GM19035 (cell line): ENCODE data around the gene FALEC.
"Not testable (repeated sequence)": the region's sequence is repeated elsewhere in the genome, so short reads cannot be mapped to it uniquely, and the experiment has no call there.

Experiments used
- ATAC-seq: cut with Tn5 transposase; IDR thresholded peaks from one replicate; pipeline ENCODE4 v1.9.1; 2021; ENCODE audit not compliant: unreplicated experiment

FALEC gene

DNA sequence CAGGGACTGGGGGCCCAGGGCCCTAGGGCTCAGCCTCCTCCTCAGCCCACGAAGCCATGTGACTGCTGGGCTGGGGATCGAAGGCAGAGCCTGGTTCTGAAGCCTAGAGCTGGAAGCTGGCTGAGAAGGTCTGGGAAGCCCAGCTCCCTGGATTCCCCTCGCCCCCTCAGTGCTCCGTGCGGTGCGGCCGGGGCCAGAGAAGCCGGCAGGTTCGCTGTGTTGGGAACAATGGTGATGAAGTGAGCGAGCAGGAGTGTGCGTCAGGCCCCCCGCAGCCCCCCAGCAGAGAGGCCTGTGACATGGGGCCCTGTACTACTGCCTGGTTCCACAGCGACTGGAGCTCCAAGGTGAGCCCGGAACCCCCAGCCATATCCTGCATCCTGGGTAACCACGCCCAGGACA lies 42.8 kb downstream of the FALEC start:
- no peak for ATAC-seq

DNA sequence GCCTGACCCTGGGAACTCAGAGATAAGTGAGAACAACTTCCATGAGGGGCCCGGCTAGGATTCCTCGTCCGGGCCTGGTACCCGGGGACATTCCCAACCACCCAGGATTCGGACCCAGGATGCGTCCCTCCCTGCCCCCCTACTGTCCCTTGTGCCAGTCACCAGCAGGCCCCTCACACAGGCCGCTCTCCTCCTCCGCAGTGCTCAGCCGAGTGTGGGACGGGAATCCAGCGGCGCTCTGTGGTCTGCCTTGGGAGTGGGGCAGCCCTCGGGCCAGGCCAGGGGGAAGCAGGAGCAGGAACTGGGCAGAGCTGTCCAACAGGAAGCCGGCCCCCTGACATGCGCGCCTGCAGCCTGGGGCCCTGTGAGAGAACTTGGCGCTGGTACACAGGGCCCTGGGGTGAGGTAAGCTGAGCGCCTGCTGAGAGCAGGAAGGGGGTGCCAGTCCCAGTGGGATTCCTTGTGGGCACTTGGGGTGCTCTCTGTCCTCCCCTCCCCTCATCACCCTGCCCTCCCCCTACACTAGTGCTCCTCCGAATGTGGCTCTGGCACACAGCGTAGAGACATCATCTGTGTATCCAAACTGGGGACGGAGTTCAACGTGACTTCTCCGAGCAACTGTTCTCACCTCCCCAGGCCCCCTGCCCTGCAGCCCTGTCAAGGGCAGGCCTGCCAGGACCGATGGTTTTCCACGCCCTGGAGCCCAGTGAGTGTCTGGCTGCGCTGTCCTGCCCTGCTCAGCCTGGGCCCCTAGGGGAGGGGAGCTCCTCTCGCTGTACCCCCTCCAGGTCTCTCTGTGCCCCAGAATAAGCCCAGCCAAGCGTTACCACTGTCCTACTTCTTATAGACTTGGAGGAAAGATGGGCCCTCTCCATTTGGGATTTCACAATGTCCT lies 43.5 kb downstream of the FALEC start:
- no peak for ATAC-seq

DNA sequence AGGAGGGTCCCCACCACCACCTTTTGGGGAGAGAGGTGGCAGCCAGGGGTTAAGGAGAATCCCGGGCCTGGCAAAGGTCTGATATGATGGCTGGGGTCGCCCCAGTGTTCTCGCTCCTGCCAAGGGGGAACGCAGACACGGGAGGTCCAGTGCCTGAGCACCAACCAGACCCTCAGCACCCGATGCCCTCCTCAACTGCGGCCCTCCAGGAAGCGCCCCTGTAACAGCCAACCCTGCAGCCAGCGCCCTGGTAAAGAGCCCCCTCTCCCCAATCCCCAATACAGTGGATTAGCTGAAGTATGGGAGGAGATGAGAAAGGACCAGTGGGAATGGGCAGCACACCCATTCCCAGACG lies 44.1 kb downstream of the FALEC start:
- no peak for ATAC-seq

DNA sequence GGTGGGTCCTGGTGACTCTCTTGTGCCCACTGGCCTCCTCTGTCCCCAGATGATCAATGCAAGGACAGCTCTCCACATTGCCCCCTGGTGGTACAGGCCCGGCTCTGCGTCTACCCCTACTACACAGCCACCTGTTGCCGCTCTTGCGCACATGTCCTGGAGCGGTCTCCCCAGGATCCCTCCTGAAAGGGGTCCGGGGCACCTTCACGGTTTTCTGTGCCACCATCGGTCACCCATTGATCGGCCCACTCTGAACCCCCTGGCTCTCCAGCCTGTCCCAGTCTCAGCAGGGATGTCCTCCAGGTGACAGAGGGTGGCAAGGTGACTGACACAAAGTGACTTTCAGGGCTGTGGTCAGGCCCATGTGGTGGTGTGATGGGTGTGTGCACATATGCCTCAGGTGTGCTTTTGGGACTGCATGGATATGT lies 44.5 kb downstream of the FALEC start:
- no peak for ATAC-seq

DNA sequence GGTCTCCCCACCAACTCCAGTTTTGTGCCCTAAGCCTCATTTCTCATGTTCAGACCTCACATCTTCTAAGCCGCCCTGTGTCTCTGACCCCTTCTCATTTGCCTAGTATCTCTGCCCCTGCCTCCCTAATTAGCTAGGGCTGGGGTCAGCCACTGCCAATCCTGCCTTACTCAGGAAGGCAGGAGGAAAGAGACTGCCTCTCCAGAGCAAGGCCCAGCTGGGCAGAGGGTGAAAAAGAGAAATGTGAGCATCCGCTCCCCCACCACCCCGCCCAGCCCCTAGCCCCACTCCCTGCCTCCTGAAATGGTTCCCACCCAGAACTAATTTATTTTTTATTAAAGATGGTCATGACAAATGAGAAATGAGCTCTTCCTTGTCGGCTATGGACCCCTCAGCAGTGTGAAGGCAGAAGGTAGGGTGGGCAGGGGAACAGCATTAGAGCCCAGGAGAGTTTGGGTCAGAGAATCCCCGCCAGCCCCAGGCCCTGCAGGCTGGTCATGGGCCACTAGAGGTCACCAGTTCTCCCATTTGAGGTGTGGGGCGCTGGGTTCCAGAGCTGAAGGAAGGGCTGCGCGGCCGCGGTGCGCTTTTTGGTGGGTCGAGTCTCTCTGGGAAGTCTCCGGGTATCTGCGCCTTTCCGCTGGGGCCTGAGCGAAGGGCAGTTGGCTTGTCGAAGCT lies 45.2 kb downstream of the FALEC start:
- ATAC-seq, result no peak

DNA sequence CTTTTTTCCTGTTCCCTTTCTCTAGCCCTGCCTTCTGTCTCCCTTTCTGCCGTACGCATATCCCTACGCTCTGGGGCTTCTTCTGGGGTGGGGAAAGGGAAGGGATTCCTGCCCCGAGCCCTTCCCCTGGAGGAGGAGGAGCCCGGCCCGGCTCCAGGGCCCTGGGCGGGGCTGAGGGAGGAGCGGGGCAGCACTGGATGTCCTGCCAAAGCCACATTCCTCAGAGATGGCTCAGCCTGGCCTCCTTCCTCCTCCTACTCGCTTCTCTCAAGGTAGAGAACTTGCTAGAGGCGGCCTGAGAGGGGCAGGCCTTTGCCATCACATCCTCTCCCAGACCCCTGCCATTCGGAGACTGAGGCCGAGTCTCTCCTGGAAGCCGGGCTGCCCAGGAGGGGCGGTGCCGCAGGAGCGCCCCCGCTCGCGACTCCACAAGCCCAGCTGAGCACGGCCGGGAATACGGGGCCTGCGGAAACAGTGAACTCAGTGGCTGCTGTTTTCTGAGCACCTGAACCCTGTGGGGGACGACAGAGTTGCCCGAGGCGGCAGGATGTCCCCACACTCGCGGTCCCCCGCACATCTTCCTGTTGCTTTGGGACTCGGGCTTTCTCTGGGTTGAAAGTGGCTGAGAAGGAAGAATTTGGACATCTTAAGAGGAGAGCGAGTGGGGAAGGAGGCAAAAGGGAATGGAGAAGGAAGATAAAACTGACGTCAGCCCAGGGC lies 45.9 kb downstream of the FALEC start:
- no peak for ATAC-seq

DNA sequence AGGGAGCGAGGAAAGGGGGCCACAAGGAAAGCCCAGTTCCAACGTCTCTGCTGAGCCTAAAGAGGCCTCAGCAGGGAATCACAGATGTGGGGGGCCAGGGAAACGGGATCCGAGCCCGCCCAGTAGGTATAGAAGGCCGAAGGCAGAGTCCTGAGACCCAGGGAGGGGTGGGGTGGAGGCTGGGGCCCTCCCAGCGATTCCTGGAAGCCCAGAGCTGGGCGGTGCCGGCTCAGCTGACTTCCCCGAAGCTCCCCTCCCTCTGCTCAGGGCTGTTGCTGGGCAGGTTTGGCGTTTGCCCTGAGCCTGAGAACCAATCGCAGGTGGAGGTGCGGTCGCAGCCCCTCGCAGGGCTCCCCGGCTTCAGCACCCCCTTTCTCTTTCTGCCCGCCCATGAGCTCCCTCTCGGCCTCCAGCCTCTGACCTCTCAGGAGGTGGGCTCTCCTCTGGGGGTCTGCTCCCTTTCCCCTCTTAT lies 46.5 kb downstream of the FALEC start:
- ATAC-seq, result peak; percentile 40

DNA sequence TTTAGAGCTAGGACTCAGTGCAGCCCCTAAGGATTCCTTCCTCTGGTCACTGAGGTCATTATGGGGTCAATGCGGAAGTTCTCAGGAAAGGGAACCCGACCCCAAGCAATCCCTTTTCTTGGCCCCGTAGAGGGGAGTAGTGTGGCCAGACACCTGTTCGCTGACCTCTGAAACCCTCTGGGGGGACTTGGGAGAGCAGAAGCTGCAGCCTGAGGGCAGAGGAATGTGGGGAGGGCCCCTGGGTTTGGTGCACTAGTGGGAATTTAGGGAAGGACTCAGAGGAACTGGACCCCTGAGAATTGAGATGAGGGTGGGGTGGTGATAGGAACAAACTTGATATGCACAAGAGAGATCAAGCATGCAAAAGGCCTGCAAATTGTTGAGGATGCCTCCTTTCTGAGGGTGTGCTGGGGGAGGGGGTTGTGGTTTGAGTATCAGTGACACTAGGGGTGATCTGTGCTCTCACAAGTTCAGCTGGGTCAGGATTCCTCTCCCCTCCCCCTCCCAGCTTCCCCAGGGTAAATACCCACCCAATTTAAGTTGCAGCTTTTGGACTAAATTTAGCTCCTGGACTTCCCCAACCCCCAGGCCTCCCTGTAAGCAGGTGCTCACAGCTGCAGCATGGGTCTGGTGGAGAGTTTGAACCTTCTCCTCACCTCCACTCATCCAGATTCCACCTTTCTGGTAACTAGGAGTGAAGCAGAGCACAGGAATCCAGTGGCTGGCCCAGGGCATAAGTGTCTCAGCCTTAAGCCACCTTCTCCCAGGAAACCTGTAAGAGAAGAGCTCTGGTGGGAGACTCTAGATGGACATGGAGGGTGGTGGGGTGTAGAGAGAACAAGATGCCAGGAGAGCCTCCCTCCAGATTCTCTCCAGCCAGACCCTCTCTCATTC lies 47.1 kb downstream of the FALEC start:
- ATAC-seq, result peak; percentile 42

DNA sequence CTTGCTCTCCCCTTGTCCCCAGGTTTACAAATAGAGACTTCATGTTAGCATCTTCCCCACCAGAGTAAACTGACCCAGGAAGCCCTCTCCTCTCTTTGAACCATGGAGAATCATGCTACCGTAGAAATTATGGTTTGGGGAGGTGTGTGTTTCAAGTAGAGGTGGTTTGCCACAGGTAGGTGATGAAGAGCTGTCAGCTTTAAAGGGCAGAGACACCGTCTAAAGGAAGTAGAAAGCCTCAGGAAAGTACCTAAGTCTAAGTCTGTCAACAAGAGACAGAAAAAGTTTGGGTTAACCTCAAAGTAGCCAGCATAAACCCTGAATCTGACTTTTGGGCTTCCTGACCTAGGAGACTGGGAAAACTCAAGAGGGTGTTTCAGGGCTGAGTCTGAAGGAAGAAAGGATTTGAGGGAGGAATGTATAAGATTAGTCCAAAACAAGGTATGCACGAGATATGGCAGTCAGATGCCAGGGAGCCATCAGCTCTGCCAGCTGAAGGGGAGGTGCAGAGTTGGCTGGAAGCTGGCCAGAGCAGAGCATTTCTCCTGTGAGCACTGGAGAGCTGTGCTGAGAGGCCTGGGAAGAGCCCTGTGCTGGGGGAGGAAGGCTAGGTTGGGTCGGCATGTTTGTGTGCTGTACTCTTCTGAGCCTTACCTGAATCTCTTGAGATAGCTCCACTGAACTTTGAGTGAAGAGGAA lies 47.9 kb downstream of the FALEC start:
- ATAC-seq, result peak; percentile 23

DNA sequence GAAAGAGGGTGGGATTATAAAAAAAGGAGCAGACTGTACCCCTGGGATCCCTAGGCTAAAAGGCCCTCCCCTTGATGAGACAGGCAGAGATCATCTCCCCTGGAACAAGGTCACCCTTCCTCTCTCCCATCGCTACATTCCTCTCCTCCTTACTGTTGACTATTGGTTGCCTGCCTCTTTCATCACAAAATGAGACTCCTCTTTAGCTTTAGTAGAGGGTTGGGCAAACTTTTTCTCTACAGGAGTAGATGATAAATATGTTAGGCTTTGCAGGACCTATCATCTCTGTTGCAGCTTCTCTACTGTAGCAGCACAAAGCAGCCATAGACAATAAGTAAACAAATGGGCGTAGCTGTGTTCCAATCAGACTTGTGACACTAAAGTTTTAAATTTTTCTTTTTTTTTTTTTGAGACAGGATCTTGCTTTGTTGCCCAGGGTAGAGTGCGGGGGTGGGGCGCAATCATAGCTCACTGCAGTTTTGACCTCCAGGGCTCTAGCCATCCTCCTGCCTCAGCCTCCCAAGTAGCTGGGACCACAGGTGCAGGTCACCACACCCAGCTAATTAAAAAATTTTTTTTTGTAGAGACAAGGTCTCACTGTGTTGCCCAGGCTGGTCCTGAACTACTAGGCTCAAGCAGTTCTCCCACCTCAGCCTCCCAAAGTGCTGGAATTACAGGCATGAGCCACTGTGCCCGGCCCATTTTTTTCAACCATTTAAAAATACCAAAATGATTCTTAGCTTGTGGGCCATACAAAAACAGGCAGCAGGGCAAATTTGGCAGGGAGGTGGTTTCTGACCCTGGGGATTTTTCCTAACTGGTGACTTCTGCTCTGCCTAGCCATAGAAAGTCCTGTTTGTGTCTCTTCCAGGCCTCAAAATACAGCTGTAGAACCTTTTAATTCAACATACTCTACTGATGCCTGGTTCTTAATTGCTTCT lies 48.8 kb downstream of the FALEC start:
- no peak for ATAC-seq

DNA sequence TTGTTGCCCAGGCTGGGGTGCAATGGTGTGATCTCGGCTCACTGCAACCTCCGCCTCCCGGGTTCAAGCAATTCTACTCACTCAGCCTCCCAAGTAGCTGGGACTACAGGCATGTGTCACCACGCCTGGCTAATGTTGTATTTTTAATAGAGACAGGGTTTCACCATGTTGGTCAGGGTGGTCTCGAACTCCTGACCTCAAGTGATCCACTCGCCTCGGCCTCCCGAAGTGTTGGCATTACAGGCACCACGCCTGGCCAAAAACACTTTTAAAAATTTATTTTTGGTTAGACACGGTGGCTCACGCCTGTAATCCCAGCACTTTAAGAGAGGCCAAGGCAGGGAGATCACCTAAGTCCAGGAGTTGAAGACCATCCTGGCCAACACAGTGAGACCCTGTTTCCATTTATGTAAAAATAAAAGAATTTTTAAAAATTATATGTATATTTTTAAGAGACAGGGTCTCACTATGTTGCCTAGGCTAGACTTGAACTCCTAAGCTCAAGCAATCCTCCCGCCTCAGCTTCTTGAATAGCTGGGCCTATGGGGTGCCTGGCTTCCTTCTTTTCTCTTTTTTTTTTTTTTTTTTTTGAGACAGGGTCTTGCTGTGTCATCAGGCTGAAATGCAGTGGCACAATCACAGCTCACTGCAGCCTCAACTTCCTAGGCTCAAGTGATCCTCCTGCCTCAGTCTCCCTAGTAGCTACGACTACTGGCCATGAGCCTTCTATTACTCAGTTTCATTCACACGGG lies 49.9 kb downstream of the FALEC start:
- not testable (repeated sequence) for ATAC-seq

DNA sequence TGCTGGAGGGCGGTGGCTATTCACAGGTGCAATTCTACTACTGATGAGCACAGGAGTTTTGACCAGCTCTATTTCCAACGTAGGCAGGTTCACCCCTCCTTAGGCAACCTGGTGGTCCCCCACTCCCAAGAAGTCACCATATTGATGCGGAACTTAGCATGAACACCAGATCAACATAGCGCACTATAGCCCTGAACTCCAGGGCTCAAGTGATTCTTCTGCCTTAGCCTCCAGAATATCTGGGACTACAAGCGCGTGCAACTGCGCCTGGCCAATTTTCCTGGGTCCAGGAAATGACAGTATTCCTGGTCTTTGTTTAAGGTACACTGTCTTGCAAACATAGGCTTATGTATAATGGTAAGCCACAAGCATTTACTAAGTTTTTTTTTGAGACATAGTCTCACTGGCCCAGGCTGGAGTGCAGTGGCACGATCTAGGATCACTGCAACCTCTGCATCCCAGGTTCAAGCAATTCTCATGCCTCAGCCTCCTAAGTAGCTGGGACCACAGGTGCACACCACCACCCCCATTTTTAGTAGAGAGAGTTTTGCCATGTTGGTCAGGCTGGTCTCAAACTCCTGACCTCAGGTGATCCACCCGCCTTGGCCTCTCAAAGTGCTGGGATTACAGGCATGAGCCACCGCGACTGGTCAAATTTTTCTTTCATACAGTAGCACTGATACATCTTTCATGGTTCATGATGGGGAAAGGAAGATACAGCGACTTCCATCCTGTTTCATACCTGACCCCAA lies 51.2 kb downstream of the FALEC start:
- no peak for ATAC-seq

DNA sequence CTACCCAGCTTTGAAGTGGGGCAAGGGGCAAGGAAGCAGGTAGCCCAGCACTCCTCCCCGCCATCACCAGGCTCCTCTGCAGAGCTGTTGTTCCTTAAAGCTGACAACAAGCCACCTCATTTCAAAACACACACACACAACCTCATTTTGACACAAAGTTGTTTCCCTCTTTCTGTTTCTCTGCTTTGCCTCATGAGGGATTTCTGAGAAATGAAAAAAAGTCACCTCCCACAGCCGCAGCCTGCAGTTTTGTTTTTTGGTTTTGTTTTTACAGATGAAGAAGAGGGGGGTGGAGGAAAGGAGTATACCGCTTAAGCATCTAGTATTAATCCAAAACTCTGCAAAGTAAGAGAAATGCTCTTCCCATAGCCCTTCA lies 51.8 kb downstream of the FALEC start:
- no peak for ATAC-seq

DNA sequence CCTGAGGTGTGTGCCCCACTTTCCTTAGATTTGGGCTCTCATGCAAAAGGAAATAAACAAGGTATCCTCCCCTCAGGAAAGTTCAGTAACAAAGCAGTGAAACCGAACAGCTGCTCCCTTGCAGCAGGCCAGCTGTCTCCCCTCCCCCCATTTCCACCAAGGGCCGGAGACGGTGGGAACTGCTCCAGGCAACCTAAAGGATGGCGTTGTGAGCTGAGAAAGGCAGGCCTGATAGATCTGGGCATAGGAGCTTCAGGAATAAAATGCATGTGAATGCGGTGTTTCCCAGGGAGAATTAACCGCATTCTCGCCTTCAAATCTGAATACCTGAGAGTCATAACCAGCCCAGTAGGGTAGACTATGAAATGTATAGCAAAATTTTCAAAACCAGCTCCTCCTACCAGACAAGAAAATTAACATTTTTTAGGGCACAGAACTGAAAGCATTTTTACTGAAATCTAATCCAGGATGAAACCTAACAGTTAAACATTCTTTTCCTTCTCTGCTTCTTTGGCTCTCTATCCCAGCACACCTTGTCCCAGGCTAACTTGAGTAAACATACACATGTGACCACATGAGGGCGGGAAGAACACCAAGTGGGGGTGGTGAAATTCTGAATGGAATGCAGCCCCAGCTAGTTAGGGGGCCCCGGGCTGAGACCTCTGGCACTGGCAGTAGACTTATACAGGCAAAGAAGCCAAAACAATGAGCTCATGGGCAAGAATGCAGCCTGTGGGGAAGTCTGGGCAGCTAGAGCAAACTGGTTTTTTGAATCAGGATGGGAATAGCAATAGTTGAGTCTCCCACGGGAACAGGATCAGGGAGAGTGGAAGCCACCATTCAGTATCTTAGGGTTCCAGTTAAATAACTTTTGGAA lies 52.4 kb downstream of the FALEC start:
- ATAC-seq, result no peak

DNA sequence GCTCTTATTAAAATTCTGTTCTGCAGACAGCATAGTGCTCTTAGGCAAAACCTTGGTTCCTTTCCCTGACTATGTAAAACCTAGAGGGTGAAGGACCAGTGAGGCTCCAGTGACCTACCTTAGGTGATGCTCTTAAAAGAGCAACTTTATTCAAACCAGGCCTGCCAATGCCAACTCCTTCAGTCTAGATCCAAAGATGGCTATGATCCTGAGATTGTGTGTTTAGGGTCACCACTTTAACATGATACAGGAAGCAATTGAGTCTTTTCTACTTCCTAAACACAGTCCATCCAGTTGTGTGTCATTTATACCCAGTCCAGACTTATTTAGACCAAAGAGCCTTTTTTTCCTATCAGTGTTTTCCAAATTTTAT lies 53.0 kb downstream of the FALEC start:
- ATAC-seq, result no peak

DNA sequence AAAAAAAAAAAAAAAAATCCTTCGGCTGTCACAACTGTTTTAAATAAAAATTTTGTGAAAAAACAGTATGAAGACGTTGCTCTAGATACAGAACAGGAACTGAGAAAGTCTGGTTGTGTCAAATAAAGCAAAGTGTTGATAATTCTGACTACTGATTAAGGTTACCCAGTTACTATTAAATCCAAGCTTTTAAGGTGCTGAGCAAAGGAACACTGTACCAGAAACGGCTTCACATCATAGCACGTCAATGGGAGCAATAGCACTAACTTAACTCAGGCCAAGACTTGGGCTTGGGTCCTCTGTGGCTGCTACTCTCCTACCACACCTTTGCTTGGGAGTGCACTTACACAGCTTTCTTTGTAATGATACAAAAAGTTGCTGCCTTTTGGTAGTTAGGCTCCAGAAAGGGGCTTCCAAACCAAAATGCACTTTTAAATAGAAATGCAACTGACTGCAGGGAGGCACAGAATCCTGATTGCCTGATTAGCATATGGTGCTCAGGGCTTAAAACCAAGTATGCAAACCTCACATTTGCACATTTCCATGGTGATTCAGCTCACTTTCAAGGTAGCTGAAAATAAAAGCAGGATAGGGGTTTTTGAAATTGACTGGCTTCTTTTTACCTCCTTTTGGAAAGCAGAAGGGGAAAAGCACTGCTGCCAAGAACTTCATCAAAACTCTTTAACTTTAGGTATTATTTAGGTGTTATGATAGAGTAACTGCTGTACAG lies 57.5 kb downstream of the FALEC start:
- no peak for ATAC-seq
